Testis (tissue), 2 donors: ENCODE results near the gene OR2G2.

ENCODE experiments used
- POLR2A ChIP-seq: fragments of 450-650 bp; IDR thresholded peaks from one replicate; pipeline ENCODE4 v1.6.1; 2017; ENCODE audit warnings: antibody characterized with exemption, mild to moderate bottlenecking, moderate library complexity
- TF ChIP-seq, protein P1 (sequence below), 3 experiments: fragments of 450-650 bp in 2 of 3; fragments of 200-600 bp in 1 of 3; sonication (generic) in 1 of 3; IDR thresholded peaks; one replicate each; pipeline ENCODE4 v1.5.1; 2016 to 2019; ENCODE audit warnings: antibody characterized with exemption in 3 of 3, mild to moderate bottlenecking in 2 of 3, moderate library complexity in 1 of 3

DNA sequence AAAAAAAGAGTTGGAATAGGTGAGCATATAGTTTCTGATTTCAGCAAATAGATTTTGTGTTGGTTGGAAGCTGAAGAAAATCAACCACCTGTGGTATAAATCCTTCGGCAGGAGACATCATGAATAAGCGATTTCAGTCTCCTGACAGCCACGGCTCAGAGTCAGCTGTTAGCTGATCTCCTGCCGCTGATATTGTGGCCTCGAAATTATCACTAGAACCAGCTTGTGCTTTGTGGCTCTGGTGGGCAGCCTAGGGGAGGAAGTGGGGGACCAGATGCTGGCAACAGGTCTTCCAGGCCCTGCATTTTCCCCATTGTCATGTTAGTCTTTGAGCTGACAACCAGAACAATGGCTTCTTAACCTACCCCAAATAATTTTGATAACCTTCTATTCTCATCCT lies 40.1 kb upstream of the OR2G2 start:
- no peak for TF ChIP-seq POLR2A
- TF ChIP-seq, protein P1, sequence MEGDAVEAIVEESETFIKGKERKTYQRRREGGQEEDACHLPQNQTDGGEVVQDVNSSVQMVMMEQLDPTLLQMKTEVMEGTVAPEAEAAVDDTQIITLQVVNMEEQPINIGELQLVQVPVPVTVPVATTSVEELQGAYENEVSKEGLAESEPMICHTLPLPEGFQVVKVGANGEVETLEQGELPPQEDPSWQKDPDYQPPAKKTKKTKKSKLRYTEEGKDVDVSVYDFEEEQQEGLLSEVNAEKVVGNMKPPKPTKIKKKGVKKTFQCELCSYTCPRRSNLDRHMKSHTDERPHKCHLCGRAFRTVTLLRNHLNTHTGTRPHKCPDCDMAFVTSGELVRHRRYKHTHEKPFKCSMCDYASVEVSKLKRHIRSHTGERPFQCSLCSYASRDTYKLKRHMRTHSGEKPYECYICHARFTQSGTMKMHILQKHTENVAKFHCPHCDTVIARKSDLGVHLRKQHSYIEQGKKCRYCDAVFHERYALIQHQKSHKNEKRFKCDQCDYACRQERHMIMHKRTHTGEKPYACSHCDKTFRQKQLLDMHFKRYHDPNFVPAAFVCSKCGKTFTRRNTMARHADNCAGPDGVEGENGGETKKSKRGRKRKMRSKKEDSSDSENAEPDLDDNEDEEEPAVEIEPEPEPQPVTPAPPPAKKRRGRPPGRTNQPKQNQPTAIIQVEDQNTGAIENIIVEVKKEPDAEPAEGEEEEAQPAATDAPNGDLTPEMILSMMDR (IDR thresholded peaks at IDR 0.05), result no peak
